HG03469 (cell line): ENCODE results near the gene ECHDC3.
"Not testable (repeated sequence)": the region's sequence is repeated elsewhere in the genome, so short reads cannot be mapped to it uniquely, and the experiment has no call there.

ENCODE experiments used
- ATAC-seq: cut with Tn5 transposase; IDR thresholded peaks from one replicate; pipeline ENCODE4 v1.9.1; 2021; ENCODE audit warnings: mild to moderate bottlenecking, moderate library complexity, moderate number of reproducible peaks; ENCODE audit not compliant: unreplicated experiment

Gene ECHDC3, protein sequence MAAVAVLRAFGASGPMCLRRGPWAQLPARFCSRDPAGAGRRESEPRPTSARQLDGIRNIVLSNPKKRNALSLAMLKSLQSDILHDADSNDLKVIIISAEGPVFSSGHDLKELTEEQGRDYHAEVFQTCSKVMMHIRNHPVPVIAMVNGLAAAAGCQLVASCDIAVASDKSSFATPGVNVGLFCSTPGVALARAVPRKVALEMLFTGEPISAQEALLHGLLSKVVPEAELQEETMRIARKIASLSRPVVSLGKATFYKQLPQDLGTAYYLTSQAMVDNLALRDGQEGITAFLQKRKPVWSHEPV

DNA sequence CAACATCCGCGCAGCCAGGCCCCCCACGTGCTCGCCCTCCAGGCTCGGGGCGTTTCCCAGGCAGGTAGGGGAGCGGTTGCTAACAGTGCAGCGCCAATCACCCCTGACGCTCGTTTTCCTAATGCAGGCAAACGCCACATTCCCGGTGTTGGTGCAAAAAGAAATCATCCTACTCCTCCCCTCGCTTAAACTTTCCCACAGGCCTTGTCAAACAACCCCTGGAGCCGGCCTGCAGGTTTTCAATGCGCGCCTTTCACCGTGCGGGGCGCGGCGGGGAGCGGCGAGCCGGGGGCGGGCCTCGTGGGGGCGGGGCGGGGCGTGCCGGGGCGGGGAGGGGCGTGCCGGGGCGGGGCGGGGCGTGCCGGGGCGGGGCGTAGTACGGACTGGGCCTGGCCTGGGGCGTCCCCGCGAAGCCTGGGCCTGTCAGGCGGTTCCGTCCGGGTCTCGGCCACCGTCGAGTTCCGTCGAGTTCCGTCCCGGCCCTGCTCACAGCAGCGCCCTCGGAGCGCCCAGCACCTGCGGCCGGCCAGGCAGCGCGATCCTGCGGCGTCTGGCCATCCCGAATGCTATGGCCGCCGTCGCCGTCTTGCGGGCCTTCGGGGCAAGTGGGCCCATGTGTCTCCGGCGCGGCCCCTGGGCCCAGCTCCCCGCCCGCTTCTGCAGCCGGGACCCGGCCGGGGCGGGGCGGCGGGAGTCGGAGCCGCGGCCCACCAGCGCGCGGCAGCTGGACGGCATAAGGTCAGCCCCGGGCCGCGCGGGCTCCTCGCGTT is at the start of gene ECHDC3:
ECHDC3 (plus strand) TSS at position 374 of the 770 bp plus-strand sequence; CDS start at position 569, 195 bp downstream.
- peak; percentile 43 for ATAC-seq

- ATAC-seq = no peak
Observed at GRCh38 chr10:11693376-11693775, 48.8 kb upstream of the ECHDC3 start.

DNA sequence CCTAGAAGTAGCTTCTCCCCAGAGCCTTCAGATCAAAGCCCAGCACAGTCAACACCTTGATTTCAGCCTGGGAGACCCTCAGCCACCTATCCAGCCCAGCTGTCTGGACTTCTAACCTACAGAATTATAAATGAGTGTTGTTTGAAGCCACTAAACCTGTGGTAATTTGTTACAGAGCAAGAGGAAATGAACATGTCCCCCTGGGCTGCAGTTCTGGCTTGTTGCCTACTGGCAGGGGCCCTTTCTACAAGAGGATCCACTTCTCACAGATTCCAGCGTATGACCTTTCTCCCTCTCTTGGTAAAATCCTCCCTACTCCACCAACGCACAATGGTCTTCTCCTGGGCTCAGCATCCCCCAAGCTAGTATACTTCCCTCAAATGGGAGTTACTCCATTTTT is 46.4 kb upstream of the ECHDC3 start:
- ATAC-seq = no peak

DNA sequence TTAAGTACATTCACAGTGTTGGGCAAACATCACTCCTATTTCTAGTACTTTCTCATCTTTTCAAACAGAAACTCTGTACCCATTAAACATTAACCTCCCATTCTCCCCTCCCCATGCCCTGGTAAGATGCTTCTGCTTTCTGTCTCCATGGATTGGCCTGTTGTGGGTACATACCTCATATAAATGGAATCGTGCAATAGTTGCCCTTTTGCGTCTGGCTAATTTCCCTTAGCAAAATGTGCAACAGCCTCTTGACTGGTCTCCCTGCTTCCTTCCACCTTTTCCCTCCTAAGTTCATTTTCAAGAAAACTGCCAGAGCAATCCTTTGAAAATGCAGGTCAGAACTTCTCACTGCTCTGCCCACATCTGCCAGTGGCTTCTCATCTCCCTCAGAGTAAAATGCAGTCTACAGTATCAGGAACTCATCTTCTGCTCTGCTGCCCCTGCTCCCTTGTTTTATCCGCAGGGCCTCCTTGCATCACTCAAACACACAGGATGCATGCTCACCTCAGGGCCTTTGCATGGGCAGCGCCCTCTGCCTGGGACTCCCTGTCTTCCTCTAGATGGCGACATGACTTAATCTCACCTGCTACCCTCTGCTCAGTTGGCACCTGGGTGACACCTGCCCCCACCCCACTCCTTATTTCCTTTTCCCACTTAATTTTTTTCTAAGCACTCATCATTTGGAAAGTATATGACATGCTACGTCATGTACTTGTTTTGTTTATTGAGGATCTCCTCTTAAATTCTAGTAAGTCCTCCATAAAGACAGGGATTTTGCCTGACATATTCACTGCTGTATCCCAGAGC is 44.3 kb upstream of the ECHDC3 start:
- ATAC-seq = no peak

DNA sequence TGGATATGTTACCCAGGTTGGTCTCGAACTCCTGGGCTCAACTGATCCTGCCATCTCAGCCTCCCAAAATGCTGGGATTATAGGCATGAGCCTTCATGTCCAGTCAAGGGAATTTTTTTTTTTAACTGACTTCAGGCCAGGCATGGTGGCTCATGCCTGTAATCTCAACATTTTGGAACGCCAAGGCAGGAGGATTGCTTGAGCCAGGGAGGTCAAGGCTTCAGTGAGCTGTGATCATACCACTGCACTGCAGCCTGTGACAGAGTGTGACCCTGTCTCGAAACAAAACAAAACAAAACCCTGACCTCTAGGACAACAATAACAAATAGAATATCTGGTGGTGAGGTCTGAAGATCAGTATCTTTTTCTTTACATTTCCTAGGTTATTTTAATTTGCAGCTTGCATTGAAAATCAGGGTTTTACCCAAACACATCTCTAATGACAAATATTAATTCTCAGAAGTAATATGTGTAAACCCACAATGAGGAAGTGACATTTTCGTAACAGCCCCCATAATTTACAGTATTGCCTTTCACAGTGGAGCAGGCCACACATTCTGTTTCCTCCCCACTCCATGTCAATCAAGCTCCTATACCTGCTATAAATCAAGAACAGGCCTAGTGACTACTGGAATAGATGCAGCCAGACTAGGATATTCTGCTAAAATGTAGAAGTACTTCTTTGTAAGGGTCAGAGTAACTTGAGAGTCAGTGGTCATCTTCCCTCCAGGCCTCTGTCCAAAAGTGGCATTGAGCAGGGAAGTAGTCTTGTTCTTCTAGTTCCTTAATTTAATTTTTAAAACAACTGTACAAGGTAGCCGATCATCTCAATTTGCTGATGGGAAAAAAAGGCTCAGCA is 43.3 kb upstream of the ECHDC3 start:
- peak; percentile 76 for ATAC-seq

DNA sequence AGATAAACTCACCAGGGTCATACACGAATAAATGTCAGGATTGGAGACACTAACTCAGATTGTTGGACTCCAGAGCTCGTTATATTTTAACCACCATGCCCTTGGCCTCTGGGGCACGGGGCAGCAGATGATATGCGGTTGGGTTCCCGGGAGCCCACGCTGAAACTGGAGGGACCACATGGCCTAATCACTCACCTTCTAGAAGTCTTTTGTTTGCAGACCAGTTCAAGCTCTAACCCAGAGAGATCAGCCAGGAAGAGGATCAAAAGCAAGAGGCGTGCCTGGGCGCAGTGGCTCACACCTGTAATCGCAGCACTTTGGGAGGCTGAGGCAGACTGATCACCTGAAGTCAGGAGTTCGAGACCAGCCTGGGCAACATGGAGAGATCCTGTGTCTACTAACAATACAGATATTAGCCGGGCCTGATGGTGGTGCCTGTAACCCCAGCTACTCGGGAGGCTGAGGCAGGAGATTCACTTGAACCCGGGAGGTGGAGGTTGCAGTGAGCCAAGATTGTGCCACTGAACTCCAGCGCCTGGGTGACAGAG is 42.6 kb upstream of the ECHDC3 start:
- ATAC-seq = no peak

DNA sequence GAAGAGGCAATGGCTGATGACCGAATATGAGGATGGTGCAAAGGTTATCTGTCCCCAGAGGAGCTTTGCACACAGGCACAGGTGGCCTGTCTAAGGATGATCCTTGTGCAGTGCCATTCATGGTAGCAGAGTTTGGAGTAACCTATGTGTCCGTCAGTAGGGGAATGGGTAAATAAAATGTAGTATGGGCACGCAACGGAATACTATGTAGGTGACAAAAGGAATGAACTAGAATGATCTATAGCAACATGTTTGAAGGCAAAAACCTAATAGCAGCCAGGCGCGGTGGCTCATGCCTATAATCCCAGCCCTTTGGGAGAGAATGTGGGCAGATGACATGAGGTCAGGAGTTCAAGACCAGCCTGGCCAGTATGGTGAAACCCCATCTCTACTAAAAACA is 41.6 kb upstream of the ECHDC3 start:
- ATAC-seq = no peak

DNA sequence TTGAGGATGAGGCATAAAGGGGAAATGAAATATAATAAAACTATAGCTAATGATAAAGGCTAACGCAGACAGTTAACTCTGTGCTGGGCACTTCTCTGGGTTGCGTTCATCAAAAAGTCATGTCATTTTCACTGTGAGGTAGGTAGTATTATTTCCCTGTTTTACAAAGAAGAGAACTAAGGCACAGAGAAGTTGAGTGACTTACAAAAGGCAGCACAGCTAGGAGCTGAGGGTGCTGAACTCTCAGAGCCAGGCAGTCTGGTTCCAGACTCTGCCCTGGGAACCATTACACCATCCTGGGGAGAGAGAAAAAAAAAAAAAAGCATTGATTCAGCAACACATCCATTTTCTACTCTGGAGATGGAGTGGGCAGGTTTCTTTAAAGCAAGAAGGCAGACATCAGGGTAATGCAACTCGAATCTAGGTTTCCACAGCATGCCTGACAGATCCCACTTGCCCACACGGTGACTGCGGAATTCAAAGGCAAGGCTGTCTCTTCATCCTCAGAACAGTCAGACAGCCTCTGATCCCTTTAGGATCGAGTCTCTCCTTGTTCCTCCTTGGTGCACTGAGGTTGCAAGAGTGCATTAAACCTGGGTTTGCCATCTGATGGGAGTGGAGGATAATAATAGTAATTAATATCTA is 40.6 kb upstream of the ECHDC3 start:
- ATAC-seq = no peak

DNA sequence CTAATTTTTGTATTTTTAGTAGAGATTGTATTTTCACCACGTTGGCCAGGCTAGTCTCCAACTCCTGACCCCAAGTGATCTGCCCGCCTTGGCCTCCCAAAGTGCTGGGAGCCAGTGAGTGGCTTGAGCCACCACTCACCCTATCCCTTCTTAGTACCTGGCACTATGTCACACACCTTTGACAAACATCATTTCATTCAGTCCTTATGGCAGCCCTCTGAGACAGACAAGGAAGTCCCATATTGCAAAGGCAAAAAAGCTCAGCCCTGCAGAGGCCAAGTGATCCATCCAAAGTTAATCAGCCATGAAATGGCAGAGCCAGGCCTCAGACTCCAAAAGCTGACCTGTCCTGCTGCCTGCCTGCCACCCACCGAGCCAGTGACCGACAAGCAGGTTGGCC is 39.9 kb upstream of the ECHDC3 start:
- ATAC-seq = no peak

GRCh38 chr10:11704092-11704491 is 38.1 kb upstream of the ECHDC3 start:
- no peak for ATAC-seq

GRCh38 chr10:11705722-11706121 is 36.5 kb upstream of the ECHDC3 start:
- ATAC-seq = no peak

DNA sequence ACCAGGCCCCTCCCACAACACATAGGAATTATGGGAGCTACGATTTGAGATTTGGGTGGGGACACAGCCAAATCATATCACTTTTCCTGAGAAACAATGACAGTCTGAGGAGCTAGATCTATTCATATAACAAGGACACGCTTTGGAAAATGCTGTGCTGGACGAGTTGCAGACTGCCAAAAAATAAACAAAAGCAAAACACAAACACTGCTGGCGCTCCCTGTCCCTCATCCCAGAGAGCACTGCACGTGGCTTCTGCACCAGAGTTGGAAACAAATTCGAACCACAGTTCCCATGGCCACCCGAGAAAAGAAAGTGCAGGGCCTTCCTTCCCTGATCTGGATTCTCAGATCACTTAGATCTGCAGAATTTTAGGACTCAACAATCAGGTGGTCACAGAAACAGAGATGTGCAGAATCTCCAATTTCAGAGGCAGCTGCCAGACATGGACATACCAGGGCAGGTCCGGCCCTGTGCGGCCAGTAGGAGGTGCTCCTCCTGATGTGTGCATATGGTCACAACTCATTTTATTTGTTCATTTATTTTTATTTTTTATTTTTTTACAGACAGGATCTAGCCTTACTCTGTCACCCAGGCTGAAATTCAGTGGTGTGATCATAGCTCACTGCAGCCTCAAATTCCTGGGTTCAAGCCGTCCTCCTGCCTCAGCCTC is 35.2 kb upstream of the ECHDC3 start:
- ATAC-seq = no peak

GRCh38 chr10:11707624-11708350 is 34.4 kb upstream of the ECHDC3 start:
- ATAC-seq = no peak

- not testable (repeated sequence) for ATAC-seq
Observed at GRCh38 chr10:11708801-11709200, 33.4 kb upstream of the ECHDC3 start.

DNA sequence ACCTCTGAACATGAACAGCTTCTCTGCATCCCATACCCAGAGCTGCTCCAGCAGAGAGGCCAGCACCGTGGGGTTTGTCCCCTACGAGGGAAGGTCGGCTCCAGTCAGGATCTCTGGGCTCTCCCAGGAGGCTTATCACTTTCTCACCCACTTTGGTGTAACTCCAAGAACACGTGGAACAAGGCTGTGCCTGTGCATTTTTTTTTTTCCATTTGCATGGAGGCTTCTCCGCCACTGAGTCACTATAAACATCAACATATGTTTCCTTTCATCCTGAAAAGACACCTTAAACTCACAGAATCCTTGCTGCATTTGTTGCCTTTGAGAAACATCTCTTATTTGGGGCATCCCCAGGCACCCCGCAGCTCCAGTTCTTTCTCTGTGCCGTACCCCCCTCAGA is 29.4 kb upstream of the ECHDC3 start:
- ATAC-seq = no peak

DNA sequence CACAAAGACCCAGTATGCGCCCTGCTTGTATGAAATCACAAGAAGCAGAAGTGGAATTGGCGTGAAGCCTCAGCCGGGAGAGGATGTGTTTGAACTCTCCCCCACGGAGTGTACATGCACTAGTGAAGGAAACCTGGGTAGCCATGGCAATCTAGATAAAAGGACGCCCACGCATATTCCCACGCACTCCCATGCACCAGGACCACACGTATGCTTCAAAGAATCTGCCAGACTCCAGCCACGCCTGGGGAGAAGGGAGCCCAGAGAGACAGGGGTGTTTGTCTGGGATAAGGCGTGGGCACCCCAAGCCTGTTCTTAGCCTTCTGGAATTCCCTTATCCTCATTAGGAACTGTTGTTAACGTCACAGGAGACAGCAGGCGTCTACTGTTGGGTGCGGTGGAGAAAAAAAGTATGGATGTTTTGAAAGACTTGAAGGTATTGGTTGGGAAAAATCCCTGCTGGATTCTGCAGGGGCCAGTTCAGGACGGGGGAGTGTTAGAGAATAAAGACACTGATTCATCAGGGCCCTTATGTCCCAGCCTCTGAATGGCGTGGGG is 28.9 kb upstream of the ECHDC3 start:
- ATAC-seq = no peak

DNA sequence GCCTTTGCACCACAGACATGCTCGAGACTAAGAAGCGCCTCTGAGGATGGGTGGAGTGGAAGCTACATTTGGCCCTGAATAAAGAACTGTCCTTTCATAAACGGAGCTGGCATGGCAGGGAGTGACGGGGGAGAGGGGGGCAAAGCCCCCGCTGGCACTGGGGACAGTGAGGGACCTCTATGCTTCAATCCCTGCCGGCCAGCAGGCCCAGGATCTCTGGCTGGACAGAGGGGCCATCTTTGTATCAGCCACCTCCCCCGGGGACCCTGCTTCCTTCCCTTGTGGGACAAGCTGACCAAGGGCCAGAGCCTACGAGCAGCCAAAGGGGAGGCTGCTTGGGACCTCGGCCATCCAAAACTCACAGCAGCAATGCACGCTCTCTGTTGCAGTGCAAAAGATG is 28.2 kb upstream of the ECHDC3 start:
- ATAC-seq = no peak

GRCh38 chr10:11714750-11715365 is 27.3 kb upstream of the ECHDC3 start:
- no peak for ATAC-seq
